BE2C (cell line): ENCODE measurements around the gene CFAP20DC. TPM values are rescaled to one million over a fixed set of nuclear protein-coding genes. Genes with fewer than 3 reads are reported as not detected.
A peak's percentile ranks its signal among the peaks of the same experiment; 100 is the strongest.
"Not testable (repeated sequence)": the region's sequence is repeated elsewhere in the genome, so short reads cannot be mapped to it uniquely, and the experiment has no call there.

Experiments used
- DNase-seq: peaks from one replicate; pipeline ENCODE4 v3.0.0-alpha.2; 2020
- H3K27me3 ChIP-seq: fragments of 250-450 bp; sonication (Bioruptor Pico); 2 replicates; pipeline ENCODE4 v1.5.1; 2020; ENCODE audit warnings: mild to moderate bottlenecking
- H3K36me3 ChIP-seq: fragments of 250-450 bp; sonication (Bioruptor Pico); 2 replicates; pipeline ENCODE4 v1.5.1; 2020; ENCODE audit warnings: mild to moderate bottlenecking
- H3K4me1 ChIP-seq: fragments of 250-450 bp; sonication (Bioruptor Pico); 2 replicates; pipeline ENCODE4 v1.5.1; 2020
- H3K4me3 ChIP-seq: 2 replicates; pipeline ENCODE4 v1.5.1; 2011; ENCODE audit warnings: low read depth, low read length
- H3K9me3 ChIP-seq: fragments of 250-450 bp; sonication (Bioruptor Pico); 2 replicates; pipeline ENCODE4 v1.5.1; 2020
- CTCF ChIP-seq: IDR thresholded peaks from 2 replicates; pipeline ENCODE4 v1.5.1; 2012; ENCODE audit warnings: mild to moderate bottlenecking, low read depth, low read length
- polyA plus RNA-seq: library from polyadenylated mRNA; unstranded; fragments of >200 nt; gene quantifications from one replicate; pipeline ENCODE4 v1.2.1, GENCODE V29; 2012; ENCODE audit warnings: low read depth, missing spikeins; ENCODE audit not compliant: insufficient read length, insufficient read depth

CFAP20DC gene
- polyA plus RNA-seq: 2.3 TPM

GRCh38 chr3:59049671-59050331 lies at the start of gene CFAP20DC:
Gene CFAP20DC, minus strand, starts transcription at chr3:59050025. Its CDS starts 394 bp downstream, at chr3:59049631.
- peak; percentile 89 for DNase-seq
- no peak for TF ChIP-seq CTCF
- H3K36me3 ChIP-seq: no peaks in the 10 kb centered on the region

DNA sequence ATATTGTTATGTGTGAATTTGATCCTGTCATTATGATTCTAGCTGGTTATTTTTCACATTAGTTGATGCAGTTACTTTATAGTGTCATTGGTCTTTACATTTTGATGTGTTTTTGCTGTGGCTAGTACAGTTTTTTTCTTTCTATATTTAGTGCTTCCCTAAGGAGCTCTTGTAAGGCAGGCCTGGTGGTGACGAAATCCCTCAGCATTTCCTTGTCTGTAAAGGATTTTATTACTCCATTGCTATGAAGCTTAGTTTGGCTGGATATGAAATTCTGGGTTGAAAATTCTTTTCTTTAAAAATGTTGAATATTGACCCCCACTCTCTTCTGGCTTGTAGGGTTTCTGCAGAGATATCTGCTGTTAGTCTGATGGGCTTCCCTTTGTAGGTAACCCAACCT lies 48.7 kb upstream of the CFAP20DC start:
- not testable (repeated sequence) for H3K4me1 ChIP-seq, H3K27me3 ChIP-seq, H3K36me3 ChIP-seq, H3K4me3 ChIP-seq, H3K9me3 ChIP-seq, DNase-seq

More at GRCh38 chr3:59049671-59050331, at the start of gene CFAP20DC:
- Histone ChIP-seq H3K4me1 (peaks cover 4% of the 10 kb centered on the region; the same call in 1 of the 2 replicates), H3K9me3 (no peaks in the 10 kb centered on the region), H3K4me3 (peak within 1 kb of the TSS; percentile 62), H3K27me3 (no peaks in the 10 kb centered on the region)

GRCh38 chr3:59094446-59094845 lies 44.6 kb upstream of the CFAP20DC start:
- no peaks in the 10 kb centered on the region for H3K9me3 ChIP-seq
- no peaks in the 10 kb centered on the region for H3K36me3 ChIP-seq
- H3K4me1 ChIP-seq: no peaks in the 10 kb centered on the region
- no peak overlapping the region for H3K4me3 ChIP-seq
- DNase-seq: no peak
- H3K27me3 ChIP-seq: no peaks in the 10 kb centered on the region
- no peak for TF ChIP-seq CTCF

- TF ChIP-seq CTCF: no peak
- Histone ChIP-seq H3K4me3 (no peak overlapping the region), H3K9me3 (no peaks in the 10 kb centered on the region), H3K27me3 (no peaks in the 10 kb centered on the region), H3K36me3 (no peaks in the 10 kb centered on the region), H3K4me1 (no peaks in the 10 kb centered on the region)
- DNase-seq: no peak
Measured at GRCh38 chr3:59093521-59093920, 43.7 kb upstream of the CFAP20DC start.

- no peak for TF ChIP-seq CTCF
Measured at GRCh38 chr3:59088761-59089160, 38.9 kb upstream of the CFAP20DC start.

GRCh38 chr3:59085976-59086375 lies 36.2 kb upstream of the CFAP20DC start:
- DNase-seq: no peak
- H3K27me3 ChIP-seq: no peaks in the 10 kb centered on the region

More at GRCh38 chr3:59088761-59089160, 38.9 kb upstream of the CFAP20DC start:
- DNase-seq: no peak
- Histone ChIP-seq H3K9me3 (no peaks in the 10 kb centered on the region), H3K36me3 (no peaks in the 10 kb centered on the region), H3K4me3 (no peak overlapping the region), H3K27me3 (no peaks in the 10 kb centered on the region), H3K4me1 (no peaks in the 10 kb centered on the region)

More at GRCh38 chr3:59085976-59086375, 36.2 kb upstream of the CFAP20DC start:
- no peaks in the 10 kb centered on the region for H3K9me3 ChIP-seq
- TF ChIP-seq CTCF: no peak
- no peaks in the 10 kb centered on the region for H3K36me3 ChIP-seq
- H3K4me1 ChIP-seq: no peaks in the 10 kb centered on the region
- H3K4me3 ChIP-seq: no peak overlapping the region
